ENCODE measurements around the gene ADCY7.

DNA sequence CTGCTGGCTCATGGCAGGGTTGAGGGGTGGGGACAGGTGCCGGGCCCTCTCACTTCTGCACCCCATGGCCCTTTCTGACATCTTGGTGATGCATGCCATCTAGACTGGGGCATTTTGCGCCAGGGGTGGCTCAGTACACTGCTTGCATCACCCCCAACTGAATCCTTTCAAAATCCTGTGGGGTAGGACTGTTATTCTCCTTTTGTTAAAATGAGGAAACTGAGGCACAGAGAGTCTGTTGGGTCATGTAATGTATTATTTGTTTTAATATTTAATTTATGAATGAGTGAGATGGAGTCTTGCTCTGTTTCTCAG, 9.9 kb downstream of the ADCY7 start:
- TF ChIP-seq POLR2AphosphoS5 (IDR thresholded peaks at IDR 0.05), result no peak
- TF ChIP-seq, protein P1, sequence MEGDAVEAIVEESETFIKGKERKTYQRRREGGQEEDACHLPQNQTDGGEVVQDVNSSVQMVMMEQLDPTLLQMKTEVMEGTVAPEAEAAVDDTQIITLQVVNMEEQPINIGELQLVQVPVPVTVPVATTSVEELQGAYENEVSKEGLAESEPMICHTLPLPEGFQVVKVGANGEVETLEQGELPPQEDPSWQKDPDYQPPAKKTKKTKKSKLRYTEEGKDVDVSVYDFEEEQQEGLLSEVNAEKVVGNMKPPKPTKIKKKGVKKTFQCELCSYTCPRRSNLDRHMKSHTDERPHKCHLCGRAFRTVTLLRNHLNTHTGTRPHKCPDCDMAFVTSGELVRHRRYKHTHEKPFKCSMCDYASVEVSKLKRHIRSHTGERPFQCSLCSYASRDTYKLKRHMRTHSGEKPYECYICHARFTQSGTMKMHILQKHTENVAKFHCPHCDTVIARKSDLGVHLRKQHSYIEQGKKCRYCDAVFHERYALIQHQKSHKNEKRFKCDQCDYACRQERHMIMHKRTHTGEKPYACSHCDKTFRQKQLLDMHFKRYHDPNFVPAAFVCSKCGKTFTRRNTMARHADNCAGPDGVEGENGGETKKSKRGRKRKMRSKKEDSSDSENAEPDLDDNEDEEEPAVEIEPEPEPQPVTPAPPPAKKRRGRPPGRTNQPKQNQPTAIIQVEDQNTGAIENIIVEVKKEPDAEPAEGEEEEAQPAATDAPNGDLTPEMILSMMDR (IDR thresholded peaks at IDR 0.05), result no peak
- no peak for TF ChIP-seq POLR2A (IDR thresholded peaks at IDR 0.05)
